HL-60 (cell line): ENCODE data around the gene REXO5.
A peak's percentile ranks its signal among the peaks of the same experiment; 100 is the strongest.
"Not testable (repeated sequence)": the region's sequence is repeated elsewhere in the genome, so short reads cannot be mapped to it uniquely, and the experiment has no call there.

Experiments used
- DNase-seq, 2 experiments: peaks; one replicate each; pipeline ENCODE4 v3.0.0-alpha.2; 2010 to 2020; ENCODE audit warnings: low read depth in 1 of 2, low spot score in 1 of 2
- H3K27ac ChIP-seq: fragments of 250-450 bp; sonication (Bioruptor Pico); replicated peaks from 2 replicates; pipeline ENCODE4 v1.5.1; 2020; ENCODE audit warnings: mild to moderate bottlenecking, moderate library complexity
- H3K27me3 ChIP-seq: fragments of 250-450 bp; sonication (Bioruptor Pico); 2 replicates; pipeline ENCODE4 v1.5.1; 2021; ENCODE audit warnings: mild to moderate bottlenecking, moderate library complexity; ENCODE audit not compliant: insufficient read depth, poor library complexity, severe bottlenecking
- H3K4me3 ChIP-seq: replicated peaks from 2 replicates; pipeline ENCODE4 v1.5.1; 2011; ENCODE audit warnings: mild to moderate bottlenecking, control low read depth, low read length; ENCODE audit not compliant: insufficient read depth
- GABPA ChIP-seq: IDR thresholded peaks from 2 replicates; pipeline ENCODE4 v1.6.1; 2012; ENCODE audit warnings: low read depth
- POLR2AphosphoS5 ChIP-seq: IDR thresholded peaks from 2 replicates; pipeline ENCODE4 v1.6.1; 2012; ENCODE audit warnings: low read depth
- REST ChIP-seq: IDR thresholded peaks from 2 replicates; pipeline ENCODE4 v1.6.1; 2012; ENCODE audit warnings: low read depth; ENCODE audit not compliant: insufficient replicate concordance
- SPI1 ChIP-seq: IDR thresholded peaks from 2 replicates; pipeline ENCODE4 v1.6.1; 2012; ENCODE audit warnings: low read depth, mild to moderate bottlenecking, borderline replicate concordance
- TF ChIP-seq, protein P1 (sequence below): IDR thresholded peaks from one replicate; pipeline ENCODE4 v1.5.1; 2011; ENCODE audit warnings: low read length, control low read depth, inconsistent platforms; ENCODE audit not compliant: insufficient read depth

The REXO5 gene

DNA sequence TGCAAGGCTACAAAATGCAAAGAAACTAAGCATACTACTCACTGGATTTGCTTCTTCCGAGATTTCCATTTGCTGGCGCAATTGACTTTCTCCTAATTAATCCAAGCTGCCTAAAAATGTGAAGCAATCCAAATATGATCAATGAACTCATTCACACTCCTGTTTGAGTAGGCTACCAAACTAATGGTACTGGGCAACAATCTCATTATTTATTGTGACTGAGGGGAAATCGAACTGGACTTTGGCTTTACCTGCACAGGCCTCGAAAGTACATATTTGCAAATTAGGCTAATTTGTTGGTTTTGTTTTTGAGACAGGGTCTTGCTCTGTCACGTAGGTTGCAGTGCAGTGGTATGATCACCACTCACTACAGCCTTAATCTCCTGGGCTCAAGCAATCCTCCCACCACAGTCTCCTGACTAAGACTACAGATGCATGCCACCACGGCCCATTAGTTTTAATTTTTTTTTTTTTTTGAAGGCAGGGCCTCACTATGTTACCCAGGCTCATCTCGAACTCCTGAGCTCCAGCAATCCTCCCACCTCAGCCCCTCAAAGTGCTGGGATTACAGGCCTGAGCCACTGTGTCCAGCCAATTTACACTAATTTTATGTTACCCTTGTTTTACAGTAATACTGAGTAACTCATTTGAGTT lies 2.6 kb upstream of the REXO5 start:
- Histone ChIP-seq H3K4me3 (no peak overlapping the region), H3K27ac (no peak overlapping the region), H3K27me3 (no peaks in the 10 kb centered on the region)
- TF ChIP-seq REST (no peak), GABPA (no peak), SPI1 (no peak), POLR2AphosphoS5 (no peak)
- TF ChIP-seq, protein P1, sequence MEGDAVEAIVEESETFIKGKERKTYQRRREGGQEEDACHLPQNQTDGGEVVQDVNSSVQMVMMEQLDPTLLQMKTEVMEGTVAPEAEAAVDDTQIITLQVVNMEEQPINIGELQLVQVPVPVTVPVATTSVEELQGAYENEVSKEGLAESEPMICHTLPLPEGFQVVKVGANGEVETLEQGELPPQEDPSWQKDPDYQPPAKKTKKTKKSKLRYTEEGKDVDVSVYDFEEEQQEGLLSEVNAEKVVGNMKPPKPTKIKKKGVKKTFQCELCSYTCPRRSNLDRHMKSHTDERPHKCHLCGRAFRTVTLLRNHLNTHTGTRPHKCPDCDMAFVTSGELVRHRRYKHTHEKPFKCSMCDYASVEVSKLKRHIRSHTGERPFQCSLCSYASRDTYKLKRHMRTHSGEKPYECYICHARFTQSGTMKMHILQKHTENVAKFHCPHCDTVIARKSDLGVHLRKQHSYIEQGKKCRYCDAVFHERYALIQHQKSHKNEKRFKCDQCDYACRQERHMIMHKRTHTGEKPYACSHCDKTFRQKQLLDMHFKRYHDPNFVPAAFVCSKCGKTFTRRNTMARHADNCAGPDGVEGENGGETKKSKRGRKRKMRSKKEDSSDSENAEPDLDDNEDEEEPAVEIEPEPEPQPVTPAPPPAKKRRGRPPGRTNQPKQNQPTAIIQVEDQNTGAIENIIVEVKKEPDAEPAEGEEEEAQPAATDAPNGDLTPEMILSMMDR = no peak
- no peak for DNase-seq

- H3K27ac ChIP-seq = peak overlapping the region; percentile 100
- not testable (repeated sequence) for H3K27me3 ChIP-seq, DNase-seq
- peak overlapping the region; percentile 85 for H3K4me3 ChIP-seq
Observed at GRCh38 chr16:20805684-20806167, 601 bp upstream of the REXO5 start.

DNA sequence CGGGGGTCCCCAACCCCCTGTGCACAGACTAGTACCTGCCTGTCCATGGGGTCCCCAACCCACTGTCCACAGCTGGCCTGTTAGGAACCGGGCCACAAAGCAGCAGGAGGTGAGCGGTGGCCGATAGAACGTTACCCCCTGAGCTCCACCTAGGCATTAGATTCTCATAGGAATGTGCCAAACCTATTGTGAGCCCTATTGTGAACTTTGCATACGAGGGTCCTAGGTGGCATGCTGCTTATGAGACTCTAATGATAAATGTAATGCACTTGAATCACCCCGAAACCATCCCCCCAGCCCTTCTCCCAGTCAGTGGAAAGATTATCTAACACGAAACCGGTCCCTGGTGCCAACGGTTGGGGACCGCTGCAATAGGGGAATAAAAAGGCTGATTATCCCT lies 1.5 kb downstream of the REXO5 start:
- Histone ChIP-seq H3K27ac (peak overlapping the region; percentile 100), H3K4me3 (peak overlapping the region; percentile 85; the same call in 1 of the 2 replicates), H3K27me3 (no peaks in the 10 kb centered on the region)
- TF ChIP-seq, protein P1 = no peak
- TF ChIP-seq POLR2AphosphoS5 (no peak), SPI1 (no peak), GABPA (no peak), REST (no peak)
- DNase-seq = no peak

DNA sequence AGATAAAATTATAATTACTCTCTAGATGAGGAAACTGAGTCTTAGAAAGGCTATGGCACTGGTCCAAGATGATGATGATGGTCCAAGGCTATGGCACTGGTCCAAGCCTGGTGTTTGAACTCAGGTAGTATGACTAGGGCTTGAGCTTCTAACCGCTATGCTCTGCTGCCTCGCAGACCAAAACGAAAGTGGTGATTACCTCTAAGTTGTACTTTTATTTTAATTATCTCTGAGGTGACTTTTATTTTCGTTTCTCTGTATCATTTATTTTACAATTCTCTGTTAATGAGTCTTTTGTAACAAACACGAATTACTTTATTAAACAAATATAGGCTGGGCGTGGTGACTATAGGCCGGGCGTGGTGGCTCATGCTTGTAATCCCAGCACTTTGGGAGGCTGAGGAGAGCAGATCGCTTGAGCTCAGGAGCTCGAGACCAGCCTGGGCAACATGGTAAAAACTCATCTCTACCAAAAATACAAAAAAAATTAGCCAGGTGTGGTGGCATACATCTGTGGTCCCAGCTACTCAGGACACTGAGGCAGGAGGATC lies 5.6 kb downstream of the REXO5 start:
- DNase-seq = no peak
- H3K4me3 ChIP-seq = no peak overlapping the region
- no peak overlapping the region for H3K27ac ChIP-seq
- TF ChIP-seq, protein P1 = no peak
- H3K27me3 ChIP-seq = no peaks in the 10 kb centered on the region
